Neural cell (in vitro differentiated cells): ENCODE data around the gene CSF1. TPM values are rescaled to one million over a fixed set of nuclear protein-coding genes. Genes with fewer than 3 reads are reported as not detected.

Experiments used
- H2AFZ ChIP-seq: fragments of 200-600, 300-800 bp; sonication (generic), shearing (Covaris generic); 2 replicates; pipeline ENCODE4 v1.6.0; 2014; ENCODE audit warnings: low read depth, mild to moderate bottlenecking, antibody characterized with exemption, low read length, moderate library complexity
- H3F3A ChIP-seq: fragments of 200-600 bp; shearing (Covaris generic); 2 replicates; pipeline ENCODE4 v1.6.1; 2016; ENCODE audit warnings: mild to moderate bottlenecking, moderate library complexity, mixed read lengths, antibody characterized with exemption, low read length; ENCODE audit not compliant: insufficient read depth, poor library complexity, severe bottlenecking
- H3K27ac ChIP-seq: fragments of 200-600, 300-800 bp; sonication (generic), shearing (Covaris generic); 2 replicates; pipeline ENCODE4 v1.5.1; 2014; ENCODE audit warnings: mild to moderate bottlenecking, low read length, moderate library complexity
- H3K27me3 ChIP-seq: fragments of 300-800, 200-600 bp; sonication (generic), shearing (Covaris generic); 2 replicates; pipeline ENCODE4 v1.6.0; 2014; ENCODE audit warnings: mild to moderate bottlenecking, low read depth, low read length, moderate library complexity; ENCODE audit not compliant: insufficient read depth
- H3K36me3 ChIP-seq: fragments of 300-800, 200-600 bp; sonication (generic), shearing (Covaris generic); 2 replicates; pipeline ENCODE4 v1.5.1; 2014; ENCODE audit warnings: mild to moderate bottlenecking, antibody characterized with exemption, low read length, moderate library complexity; ENCODE audit not compliant: insufficient read depth
- H3K4me2 ChIP-seq: fragments of 300-800, 200-600 bp; sonication (generic), shearing (Covaris generic); 2 replicates; pipeline ENCODE4 v1.6.0; 2014; ENCODE audit warnings: mild to moderate bottlenecking, low read length
- H3K4me3 ChIP-seq: fragments of 300-800, 200-600 bp; sonication (generic), shearing (Covaris generic); 2 replicates; pipeline ENCODE4 v1.5.1; 2014; ENCODE audit warnings: mild to moderate bottlenecking, low read length, moderate library complexity
- H3K79me2 ChIP-seq: fragments of 200-600 bp; shearing (Covaris generic); replicated peaks from 2 replicates; pipeline ENCODE4 v1.6.0; 2014; ENCODE audit warnings: mild to moderate bottlenecking, low read length, moderate library complexity; ENCODE audit not compliant: insufficient read depth
- H3K9ac ChIP-seq: fragments of 300-800, 200-600 bp; sonication (generic), shearing (Covaris generic); 2 replicates; pipeline ENCODE4 v1.6.1; 2016; ENCODE audit warnings: mild to moderate bottlenecking, low read length, mixed read lengths
- H3K9me2 ChIP-seq: fragments of 200-600 bp; shearing (Covaris generic); 2 replicates; pipeline ENCODE4 v1.6.1; 2016; ENCODE audit warnings: mild to moderate bottlenecking, low read length, mixed read lengths; ENCODE audit not compliant: insufficient read depth
- H3K9me3 ChIP-seq: fragments of 200-600, 300-800 bp; sonication (generic), shearing (Covaris generic); 2 replicates; pipeline ENCODE4 v1.6.1; 2016; ENCODE audit warnings: mild to moderate bottlenecking, mixed run types, low read length, moderate library complexity, mixed read lengths
- H4K20me1 ChIP-seq: fragments of 200-600 bp; shearing (Covaris generic); 2 replicates; pipeline ENCODE4 v1.6.1; 2016; ENCODE audit warnings: mild to moderate bottlenecking, mixed run types; ENCODE audit not compliant: insufficient read depth
- CTCF ChIP-seq: fragments of 450-650 bp; IDR thresholded peaks from 2 replicates; pipeline ENCODE4 v1.5.1; 2014; ENCODE audit warnings: antibody characterized with exemption, mild to moderate bottlenecking, moderate library complexity; ENCODE audit not compliant: poor library complexity, severe bottlenecking
- EP300 ChIP-seq: fragments of 450-650 bp; conservative IDR thresholded peaks from 2 replicates; pipeline ENCODE4 v1.6.1; 2014; ENCODE audit warnings: antibody characterized with exemption, mild to moderate bottlenecking, moderate library complexity; ENCODE audit not compliant: poor library complexity, severe bottlenecking
- EZH2 ChIP-seq: fragments of 200-600, 300-800 bp; shearing (Covaris generic), sonication (generic); IDR thresholded peaks from 2 replicates; pipeline ENCODE4 v1.6.1; 2014; ENCODE audit warnings: antibody characterized with exemption, low read length, borderline replicate concordance, mild to moderate bottlenecking; ENCODE audit not compliant: insufficient read depth, poor library complexity, severe bottlenecking
- MXI1 ChIP-seq: fragments of 450-650 bp; conservative IDR thresholded peaks from 2 replicates; pipeline ENCODE4 v1.6.1; 2014; ENCODE audit warnings: antibody characterized with exemption, mild to moderate bottlenecking; ENCODE audit not compliant: poor library complexity, severe bottlenecking
- POLR2AphosphoS5 ChIP-seq: IDR thresholded peaks from 2 replicates; pipeline ENCODE4 v1.6.1; 2012
- RAD21 ChIP-seq: fragments of 450-650 bp; conservative IDR thresholded peaks from 2 replicates; pipeline ENCODE4 v1.6.1; 2014; ENCODE audit warnings: antibody characterized with exemption, mild to moderate bottlenecking, moderate library complexity
- SMC3 ChIP-seq: fragments of 450-650 bp; conservative IDR thresholded peaks from 2 replicates; pipeline ENCODE4 v1.6.1; 2014; ENCODE audit warnings: antibody characterized with exemption, mild to moderate bottlenecking, moderate library complexity; ENCODE audit not compliant: poor library complexity
- TAF1 ChIP-seq: IDR thresholded peaks from 2 replicates; pipeline ENCODE4 v1.6.1; 2012; ENCODE audit warnings: low read depth
- polyA plus RNA-seq: library from polyadenylated mRNA; depleted of rRNA; stranded (reverse); fragments of >200 nt; gene quantifications from 2 replicates; pipeline ENCODE4 v1.2.3, GENCODE V29; 2014
- TF ChIP-seq, protein P1 (sequence below): IDR thresholded peaks from 2 replicates; pipeline ENCODE4 v1.6.1; 2012; ENCODE audit warnings: borderline replicate concordance

CSF1 gene
- polyA plus RNA-seq, 1 donor from 2014 or later, result 0.30 TPM

GRCh38 chr1:109887271-109887670 is 23.4 kb upstream of the CSF1 start:
- Histone ChIP-seq H3K27ac (no peak overlapping the region), H2AFZ (no peak overlapping the region), H3K9me3 (no peaks in the 10 kb centered on the region), H3K9ac (no peak overlapping the region), H3K36me3 (no peaks in the 10 kb centered on the region), H3K27me3 (no peaks in the 10 kb centered on the region), H3K4me3 (no peak overlapping the region), H4K20me1 (no peaks in the 10 kb centered on the region), H3K9me2 (no peaks in the 10 kb centered on the region), H3K79me2 (no peaks in the 10 kb centered on the region), H3F3A (no peaks in the 10 kb centered on the region), H3K4me2 (no peak overlapping the region)
- no peak for TF ChIP-seq POLR2AphosphoS5
- TF ChIP-seq EP300, result no peak
- TF ChIP-seq CTCF, result no peak

GRCh38 chr1:109887884-109888283 is 22.8 kb upstream of the CSF1 start:
- Histone ChIP-seq H3K9me3 (no peaks in the 10 kb centered on the region), H3K27ac (no peak overlapping the region), H3K4me2 (no peak overlapping the region), H3K36me3 (no peaks in the 10 kb centered on the region), H3K27me3 (no peaks in the 10 kb centered on the region), H3K9ac (no peak overlapping the region), H3K9me2 (no peaks in the 10 kb centered on the region), H3K4me3 (no peak overlapping the region), H2AFZ (no peak overlapping the region), H3F3A (no peaks in the 10 kb centered on the region), H4K20me1 (no peaks in the 10 kb centered on the region), H3K79me2 (no peaks in the 10 kb centered on the region)
- TF ChIP-seq CTCF (no peak), TAF1 (no peak), POLR2AphosphoS5 (no peak), SMC3 (no peak), EZH2 (no peak), MXI1 (no peak), RAD21 (no peak), EP300 (no peak)
- TF ChIP-seq, protein P1, sequence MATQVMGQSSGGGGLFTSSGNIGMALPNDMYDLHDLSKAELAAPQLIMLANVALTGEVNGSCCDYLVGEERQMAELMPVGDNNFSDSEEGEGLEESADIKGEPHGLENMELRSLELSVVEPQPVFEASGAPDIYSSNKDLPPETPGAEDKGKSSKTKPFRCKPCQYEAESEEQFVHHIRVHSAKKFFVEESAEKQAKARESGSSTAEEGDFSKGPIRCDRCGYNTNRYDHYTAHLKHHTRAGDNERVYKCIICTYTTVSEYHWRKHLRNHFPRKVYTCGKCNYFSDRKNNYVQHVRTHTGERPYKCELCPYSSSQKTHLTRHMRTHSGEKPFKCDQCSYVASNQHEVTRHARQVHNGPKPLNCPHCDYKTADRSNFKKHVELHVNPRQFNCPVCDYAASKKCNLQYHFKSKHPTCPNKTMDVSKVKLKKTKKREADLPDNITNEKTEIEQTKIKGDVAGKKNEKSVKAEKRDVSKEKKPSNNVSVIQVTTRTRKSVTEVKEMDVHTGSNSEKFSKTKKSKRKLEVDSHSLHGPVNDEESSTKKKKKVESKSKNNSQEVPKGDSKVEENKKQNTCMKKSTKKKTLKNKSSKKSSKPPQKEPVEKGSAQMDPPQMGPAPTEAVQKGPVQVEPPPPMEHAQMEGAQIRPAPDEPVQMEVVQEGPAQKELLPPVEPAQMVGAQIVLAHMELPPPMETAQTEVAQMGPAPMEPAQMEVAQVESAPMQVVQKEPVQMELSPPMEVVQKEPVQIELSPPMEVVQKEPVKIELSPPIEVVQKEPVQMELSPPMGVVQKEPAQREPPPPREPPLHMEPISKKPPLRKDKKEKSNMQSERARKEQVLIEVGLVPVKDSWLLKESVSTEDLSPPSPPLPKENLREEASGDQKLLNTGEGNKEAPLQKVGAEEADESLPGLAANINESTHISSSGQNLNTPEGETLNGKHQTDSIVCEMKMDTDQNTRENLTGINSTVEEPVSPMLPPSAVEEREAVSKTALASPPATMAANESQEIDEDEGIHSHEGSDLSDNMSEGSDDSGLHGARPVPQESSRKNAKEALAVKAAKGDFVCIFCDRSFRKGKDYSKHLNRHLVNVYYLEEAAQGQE, result no peak
